Fibroblast of villous mesenchyme (primary cell): ENCODE measurements around the gene PCDHGA2. TPM values are rescaled to one million over a fixed set of nuclear protein-coding genes. Genes with fewer than 3 reads are reported as not detected.

ENCODE experiments used
- DNase-seq: peaks from one replicate; pipeline ENCODE4 v3.0.0-alpha.2; 2010; ENCODE audit warnings: low read depth
- H3K4me3 ChIP-seq: 2 replicates; pipeline ENCODE4 v1.5.1; 2011; ENCODE audit warnings: low read depth, mild to moderate bottlenecking, low read length
- CTCF ChIP-seq: IDR thresholded peaks from 2 replicates; pipeline ENCODE4 v1.5.1; 2012; ENCODE audit warnings: low read depth, mild to moderate bottlenecking, low read length; ENCODE audit not compliant: insufficient read depth
- total RNA-seq: library from RNA; depleted of rRNA; stranded (reverse); fragments of >200 nt; gene quantifications from 2 replicates; pipeline ENCODE4 v1.2.3, GENCODE V29; 2012

PCDHGA2 gene
- total RNA-seq, 1 donor = 3.0 TPM

- no peak for TF ChIP-seq CTCF
- no peak for DNase-seq
- H3K4me3 ChIP-seq = no peak overlapping the region
These were observed 24.2 kb downstream of the PCDHGA2 start for GRCh38 chr5:141362719-141363118.

- DNase-seq = no peak
- peak; percentile 2 for TF ChIP-seq CTCF
- H3K4me3 ChIP-seq = no peak within 1 kb of the TSS
These were observed 25.5 kb downstream of the PCDHGA2 start, which contains the start of gene PCDHGA5 for GRCh38 chr5:141363952-141364660. PCDHGA5 (plus strand) TSS chr5:141364162; CDS start chr5:141364331, 169 bp downstream.

- TF ChIP-seq CTCF = no peak
- no peak overlapping the region for H3K4me3 ChIP-seq
- DNase-seq = no peak
These were observed 27.7 kb downstream of the PCDHGA2 start for GRCh38 chr5:141366016-141366896.

- H3K4me3 ChIP-seq = peak within 1 kb of the TSS; percentile 31
- TF ChIP-seq CTCF = peak; percentile 50
- peak; percentile 54 for DNase-seq
These were observed 31.7 kb downstream of the PCDHGA2 start, which contains the start of gene PCDHGB3 for GRCh38 chr5:141369994-141370848. PCDHGB3 (plus strand) TSS chr5:141370242; CDS start chr5:141370395, 153 bp downstream.

GRCh38 chr5:141371572-141372475 is 33.3 kb downstream of the PCDHGA2 start:
- no peak for TF ChIP-seq CTCF
- no peak overlapping the region for H3K4me3 ChIP-seq
- DNase-seq = no peak
